ENCODE data around the gene HS6ST3.

DNA sequence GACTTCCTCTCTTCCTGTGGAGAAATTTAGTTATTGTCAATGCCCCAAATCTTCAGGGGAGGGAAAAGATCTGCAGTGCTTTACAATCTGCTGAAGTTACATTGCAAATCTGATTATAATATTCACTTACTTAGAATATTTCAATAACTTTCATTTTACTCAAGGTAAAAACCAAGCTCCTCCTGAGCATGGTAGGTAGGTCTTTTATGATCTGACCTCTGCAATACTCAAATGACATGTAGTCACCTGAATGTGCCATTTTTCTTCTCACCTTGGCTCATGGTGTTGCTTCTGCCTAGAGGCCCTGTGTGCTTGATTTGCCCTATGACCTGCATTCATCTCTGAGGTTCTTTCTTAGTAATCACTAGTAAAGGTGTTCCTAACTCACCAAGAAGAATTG is 331.4 kb downstream of the HS6ST3 start:
- TF ChIP-seq, protein P1, sequence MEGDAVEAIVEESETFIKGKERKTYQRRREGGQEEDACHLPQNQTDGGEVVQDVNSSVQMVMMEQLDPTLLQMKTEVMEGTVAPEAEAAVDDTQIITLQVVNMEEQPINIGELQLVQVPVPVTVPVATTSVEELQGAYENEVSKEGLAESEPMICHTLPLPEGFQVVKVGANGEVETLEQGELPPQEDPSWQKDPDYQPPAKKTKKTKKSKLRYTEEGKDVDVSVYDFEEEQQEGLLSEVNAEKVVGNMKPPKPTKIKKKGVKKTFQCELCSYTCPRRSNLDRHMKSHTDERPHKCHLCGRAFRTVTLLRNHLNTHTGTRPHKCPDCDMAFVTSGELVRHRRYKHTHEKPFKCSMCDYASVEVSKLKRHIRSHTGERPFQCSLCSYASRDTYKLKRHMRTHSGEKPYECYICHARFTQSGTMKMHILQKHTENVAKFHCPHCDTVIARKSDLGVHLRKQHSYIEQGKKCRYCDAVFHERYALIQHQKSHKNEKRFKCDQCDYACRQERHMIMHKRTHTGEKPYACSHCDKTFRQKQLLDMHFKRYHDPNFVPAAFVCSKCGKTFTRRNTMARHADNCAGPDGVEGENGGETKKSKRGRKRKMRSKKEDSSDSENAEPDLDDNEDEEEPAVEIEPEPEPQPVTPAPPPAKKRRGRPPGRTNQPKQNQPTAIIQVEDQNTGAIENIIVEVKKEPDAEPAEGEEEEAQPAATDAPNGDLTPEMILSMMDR (IDR thresholded peaks at IDR 0.05) = no peak
- no peak for TF ChIP-seq POLR2A (IDR thresholded peaks at IDR 0.05)
